SW480 (cell line): ENCODE data around the gene FAM107B.

Source experiments
- DNase-seq: peaks from one replicate; pipeline ENCODE4 v3.0.0-alpha.2; 2016; ENCODE audit warnings: low spot score

Gene FAM107B

DNA sequence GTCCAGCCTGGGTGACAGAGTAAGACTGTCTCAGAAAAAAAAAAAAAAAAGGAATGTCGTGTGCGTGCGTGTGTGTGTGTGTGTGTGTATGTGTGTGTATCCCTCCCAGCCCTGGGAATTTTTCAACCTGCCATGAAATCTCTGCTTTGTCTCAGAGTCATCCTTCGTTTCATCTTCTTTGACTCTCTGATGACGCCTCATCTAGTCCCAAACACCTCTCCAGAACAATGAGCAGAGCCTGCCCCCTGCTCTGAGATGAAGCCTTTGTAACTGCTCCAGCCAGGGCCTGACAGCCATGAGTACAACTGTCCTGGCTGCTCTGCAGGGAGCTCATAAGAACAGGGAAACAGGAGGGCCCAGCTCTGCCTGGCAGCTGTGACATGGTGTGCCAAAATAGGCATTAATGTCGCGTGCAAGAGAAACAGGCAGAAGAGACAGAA, 149.5 kb downstream of the FAM107B start:
- no peak for DNase-seq

DNA sequence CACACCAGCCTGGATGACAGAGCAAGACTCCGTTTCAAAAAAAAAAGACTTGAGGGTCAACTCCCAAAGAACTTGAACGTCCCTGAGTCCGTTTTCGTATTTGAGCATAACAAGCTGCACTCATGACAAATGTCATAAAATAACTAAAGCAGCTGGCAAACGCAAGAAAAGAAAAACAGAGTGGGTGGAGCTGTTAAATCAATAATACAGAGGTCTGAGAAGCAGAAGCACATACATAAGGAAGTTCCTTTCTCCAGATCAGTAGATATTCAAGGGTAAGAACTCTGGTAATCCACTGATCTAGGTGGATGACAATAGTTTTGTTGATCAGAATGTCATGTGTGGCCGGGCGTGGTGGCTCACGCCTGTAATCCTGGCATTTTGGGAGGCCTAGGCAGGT, 150.1 kb downstream of the FAM107B start:
- no peak for DNase-seq

DNA sequence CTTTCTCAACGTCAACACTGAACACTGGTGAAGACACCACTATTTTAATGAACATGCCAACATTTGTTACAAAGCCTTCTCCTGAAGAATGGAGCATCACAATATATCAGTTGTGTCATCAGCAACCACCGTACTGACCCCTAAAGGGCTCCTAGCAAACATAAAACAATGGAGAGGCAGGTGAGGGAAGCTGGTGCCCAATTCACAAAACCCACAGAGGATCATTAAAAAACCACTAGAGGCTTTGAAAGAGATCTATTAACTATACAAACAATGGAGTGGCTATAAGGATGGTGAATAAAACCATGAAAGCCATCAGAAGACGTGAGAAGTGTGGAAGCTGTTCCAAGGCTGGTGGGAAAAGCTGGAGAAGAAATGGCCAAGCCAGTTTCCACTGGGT, 150.8 kb downstream of the FAM107B start:
- peak; percentile 89 for DNase-seq

GRCh38 chr10:14621037-14621436, 153.7 kb downstream of the FAM107B start:
- DNase-seq, result no peak

GRCh38 chr10:14618674-14619073, 156.0 kb downstream of the FAM107B start:
- DNase-seq, result no peak

GRCh38 chr10:14617852-14618251, 156.8 kb downstream of the FAM107B start:
- DNase-seq, result peak; percentile 16

- no peak for DNase-seq
Measured at GRCh38 chr10:14616955-14617730, 157.6 kb downstream of the FAM107B start.

GRCh38 chr10:14616465-14616864, 158.2 kb downstream of the FAM107B start:
- no peak for DNase-seq

DNA sequence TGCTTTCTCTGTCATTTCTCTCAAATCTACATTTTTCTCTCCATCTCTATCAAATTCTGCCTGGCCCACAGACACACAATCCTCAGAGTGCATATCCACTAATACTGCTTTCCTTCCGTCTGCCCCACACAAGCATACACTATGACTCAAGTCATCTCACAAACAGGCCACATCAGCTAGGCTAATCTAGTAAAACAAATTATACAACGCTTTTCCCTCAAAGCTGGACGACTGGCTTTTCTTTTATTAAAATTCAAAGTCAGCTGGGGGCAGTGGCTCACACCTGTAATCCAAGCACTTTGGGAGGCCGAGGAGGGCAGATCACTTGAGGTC, 161.1 kb downstream of the FAM107B start:
- no peak for DNase-seq

GRCh38 chr10:14612873-14613587, 161.7 kb downstream of the FAM107B start:
- DNase-seq, result no peak

DNA sequence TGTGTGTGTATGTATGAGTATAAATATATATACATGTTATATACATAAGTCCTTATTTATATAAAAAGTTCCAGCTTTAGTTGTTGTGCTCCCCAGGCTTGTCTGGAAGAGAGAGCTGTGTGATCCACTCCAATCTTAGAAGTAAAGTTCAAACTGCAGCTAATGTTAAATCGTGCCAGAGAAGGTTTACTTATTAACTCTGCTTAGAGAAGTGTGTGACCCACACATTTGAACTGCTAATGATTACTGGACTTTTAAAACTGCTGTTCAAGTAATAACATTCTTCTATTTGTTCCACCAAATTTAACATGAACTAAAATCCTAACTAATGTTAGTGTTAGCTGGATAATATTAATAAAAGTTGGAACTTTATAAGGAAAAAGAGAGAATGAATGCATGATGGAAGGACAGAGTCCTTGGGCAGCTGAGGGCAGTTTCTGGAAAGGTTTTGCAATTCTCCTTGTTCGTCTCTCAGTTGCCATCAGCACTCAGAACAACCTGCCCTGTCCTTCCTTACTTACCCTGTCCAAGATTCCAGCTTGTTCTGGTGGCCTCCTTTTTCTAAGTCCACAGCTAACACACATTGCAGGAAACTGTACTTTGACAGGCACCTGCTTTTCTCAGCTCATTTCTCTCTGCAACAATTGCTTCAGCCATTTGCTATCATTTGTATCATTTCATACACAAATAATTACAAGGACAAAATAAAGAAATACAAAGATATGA, 162.6 kb downstream of the FAM107B start:
- DNase-seq, result no peak

- DNase-seq, result no peak
Measured at GRCh38 chr10:14609178-14609577, 165.5 kb downstream of the FAM107B start.

- DNase-seq, result no peak
Measured at GRCh38 chr10:14608381-14609001, 166.2 kb downstream of the FAM107B start.

DNA sequence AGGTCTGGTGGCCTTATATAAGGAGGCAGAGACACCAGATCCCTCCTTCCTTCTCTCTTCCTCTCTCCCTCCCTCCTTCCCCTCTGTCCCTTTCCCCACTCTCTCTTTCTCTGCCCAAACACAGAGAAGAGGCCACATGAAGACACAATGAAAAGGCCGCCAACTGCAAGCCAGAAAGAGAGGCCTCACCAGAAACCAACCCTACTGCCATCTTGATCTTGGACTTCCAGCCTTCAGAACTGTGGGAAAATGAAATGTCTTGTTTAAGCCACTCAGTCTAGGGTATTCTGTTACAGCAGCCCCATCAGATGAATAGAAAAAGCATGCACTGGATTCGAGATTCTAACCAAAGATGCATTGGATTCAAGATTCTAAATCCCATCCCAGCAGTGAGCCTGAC, 168.1 kb downstream of the FAM107B start:
- DNase-seq, result no peak

DNA sequence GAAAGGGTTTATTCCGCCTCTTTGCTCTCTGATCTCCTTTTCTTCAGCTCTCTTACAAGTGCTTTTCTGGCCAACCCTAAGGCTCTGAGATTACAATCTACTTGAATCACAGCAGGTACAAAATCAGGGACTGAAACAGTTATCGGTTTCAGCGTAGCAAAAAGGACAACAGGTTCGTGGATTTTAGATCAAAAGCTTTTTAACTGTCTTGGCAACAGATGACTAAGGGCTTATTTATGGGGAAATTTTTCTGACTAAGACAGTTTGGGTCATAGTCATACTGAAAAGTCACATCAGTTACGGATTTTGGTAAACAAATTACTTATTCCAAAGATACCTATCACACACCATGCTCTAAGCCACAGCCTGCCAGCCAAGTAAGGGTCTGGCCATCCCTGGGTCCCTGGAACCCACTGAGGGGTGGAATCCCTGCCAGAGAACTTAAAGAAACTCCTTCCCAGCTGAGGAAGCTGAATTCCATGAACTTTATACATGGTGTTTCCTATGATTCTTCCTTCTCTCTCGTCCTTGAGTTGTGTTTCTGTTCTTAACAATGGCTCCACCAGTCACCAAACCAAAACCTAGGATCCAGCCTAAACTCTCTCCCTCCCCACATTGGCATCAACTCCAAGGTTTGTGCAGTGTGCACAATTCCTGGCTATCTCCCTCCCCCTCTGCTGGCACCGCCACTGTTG, 169.3 kb downstream of the FAM107B start:
- peak; percentile 43 for DNase-seq

DNA sequence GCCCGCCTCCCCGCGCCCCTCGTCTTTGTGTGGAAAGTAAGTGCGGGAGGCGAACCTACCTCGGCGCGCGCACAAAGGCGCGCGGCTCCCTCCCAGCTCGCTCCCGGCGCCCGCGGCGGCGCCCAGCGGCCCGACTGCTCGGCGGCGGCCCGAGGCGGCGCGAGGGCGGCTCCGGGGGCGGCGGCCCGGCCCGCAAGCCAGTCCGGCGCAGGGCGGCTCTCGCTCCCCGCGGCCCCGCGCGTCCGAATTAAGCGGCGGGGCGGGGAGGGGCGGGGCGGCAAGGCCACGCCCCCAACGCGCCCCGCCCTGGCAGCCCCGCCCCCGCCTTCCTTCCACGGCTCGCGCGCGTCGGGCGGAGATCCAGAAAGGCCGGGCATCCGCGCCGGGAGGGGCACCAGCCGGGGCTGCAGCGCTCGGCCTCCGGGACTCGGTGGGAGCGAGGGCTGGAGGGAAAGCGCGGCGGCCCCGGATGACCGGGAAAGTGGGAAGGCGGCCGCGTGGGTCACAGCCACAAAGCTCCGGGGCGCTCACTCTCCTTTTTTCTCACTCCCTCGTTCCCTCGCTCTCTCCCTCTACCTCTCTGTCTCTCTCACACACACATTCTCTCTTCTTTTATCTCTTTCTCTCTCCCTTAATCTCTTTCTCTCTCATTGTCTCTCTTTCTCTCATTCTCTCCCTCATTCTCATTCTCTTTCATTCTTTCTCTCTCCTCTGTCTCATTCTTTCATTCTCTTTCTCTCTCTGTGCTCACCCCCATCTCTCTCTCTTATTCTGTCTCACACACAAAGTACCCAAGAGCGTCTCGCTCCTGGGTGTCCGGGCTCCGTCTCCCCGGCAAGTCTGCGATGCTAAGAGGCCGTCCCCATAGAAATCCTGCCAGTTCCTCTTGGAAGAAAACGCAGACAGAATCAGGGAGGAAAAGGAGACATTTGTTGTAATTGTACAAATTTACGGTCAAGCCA, 170.2 kb downstream of the FAM107B start:
- DNase-seq, result peak; percentile 52

DNA sequence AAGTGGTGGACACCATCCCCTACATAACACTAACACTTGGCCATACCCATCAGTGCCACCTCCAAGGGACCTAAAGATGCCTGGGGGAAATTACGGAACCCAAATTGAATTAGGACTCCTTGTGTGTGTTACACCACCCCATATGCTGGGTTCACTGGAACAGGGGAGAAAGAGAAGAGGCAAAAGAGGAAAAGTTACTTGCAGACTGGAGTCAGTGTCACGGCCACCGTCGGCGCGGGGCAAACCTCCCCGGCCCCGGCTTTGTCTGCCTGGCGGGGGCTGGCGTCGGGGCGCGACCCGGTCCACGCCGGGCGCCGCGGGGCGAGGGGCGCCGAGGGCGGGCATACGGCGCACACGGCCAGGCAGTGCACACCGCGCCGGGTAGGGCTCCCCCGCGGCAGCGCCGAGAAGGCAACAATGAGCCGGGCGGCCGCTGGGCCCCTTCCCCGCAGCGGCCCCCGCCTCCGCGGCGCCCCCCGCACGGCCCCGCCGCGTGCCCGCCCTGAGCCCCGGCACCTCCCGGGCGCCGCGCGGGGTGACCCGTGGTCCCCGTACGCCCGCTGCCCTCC, 171.1 kb downstream of the FAM107B start:
- DNase-seq, result peak; percentile 18

- no peak for DNase-seq
Measured at GRCh38 chr10:14602807-14603533, 171.7 kb downstream of the FAM107B start.

- peak; percentile 86 for DNase-seq
Measured at GRCh38 chr10:14601872-14602725, 172.6 kb downstream of the FAM107B start.
